Measurements from ENCODE around the gene MAP4K3.
A peak's percentile ranks its signal among the peaks of the same experiment; 100 is the strongest.

The MAP4K3 gene

DNA sequence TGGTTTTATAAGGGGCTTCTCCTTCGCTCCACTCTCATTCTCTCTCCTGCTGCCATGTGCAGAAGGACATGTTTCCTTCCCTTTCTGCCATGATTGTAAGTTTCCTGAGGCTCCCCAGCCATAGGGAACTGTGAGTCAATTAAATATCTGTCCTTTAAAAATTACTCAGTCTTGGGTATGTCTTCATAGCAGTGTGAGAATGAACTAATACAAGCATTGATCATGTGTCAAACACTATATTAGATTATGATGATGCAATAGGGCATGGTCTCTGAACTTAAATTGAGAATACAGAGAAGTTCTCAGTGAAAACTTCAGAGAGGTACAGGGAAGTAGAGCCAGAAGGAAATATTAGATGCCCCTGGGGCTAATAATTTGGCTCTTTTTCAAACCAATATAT lies 5.9 kb upstream of the MAP4K3 start:
- DNase-seq (ENCODE audit: low spot score) = no peak

DNA sequence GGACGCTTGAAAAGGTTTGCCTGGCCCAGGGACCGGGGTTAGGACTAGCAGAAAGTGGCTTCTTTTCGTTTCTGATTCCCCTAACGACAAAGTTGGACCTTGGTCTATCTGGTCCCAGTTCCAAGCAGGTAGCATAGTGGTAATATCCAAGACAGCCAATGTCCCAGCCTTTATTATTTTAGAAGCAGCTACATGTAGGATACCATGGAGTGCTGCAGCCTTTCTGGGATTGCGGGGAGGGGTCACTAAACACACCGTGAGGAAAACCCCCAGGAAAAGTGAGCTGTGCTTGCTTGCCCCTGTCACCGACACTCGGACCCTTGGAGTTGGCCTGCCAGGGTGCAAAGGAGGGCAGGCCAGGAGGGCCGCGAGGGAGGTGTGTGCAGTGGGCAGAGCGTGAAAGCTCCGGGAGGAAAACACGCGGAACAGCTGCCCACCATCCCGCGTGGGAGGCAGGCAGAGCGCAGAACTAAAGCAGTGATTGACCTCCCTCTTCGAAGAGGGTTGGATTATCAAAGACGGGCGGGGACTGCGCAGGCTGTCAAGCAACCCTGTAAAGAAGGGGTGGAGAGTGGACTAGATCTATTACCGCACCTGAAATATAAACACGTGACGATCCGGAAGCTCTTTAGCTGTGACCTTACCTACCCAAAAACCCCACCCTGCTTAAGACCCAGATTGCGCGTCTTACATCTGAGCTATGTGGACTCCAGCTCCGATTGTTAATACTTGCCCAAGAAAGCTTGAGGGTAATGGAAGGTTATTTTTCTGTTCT lies 624 bp upstream of the MAP4K3 start:
- DNase-seq (ENCODE audit: low spot score) = peak; percentile 72

DNA sequence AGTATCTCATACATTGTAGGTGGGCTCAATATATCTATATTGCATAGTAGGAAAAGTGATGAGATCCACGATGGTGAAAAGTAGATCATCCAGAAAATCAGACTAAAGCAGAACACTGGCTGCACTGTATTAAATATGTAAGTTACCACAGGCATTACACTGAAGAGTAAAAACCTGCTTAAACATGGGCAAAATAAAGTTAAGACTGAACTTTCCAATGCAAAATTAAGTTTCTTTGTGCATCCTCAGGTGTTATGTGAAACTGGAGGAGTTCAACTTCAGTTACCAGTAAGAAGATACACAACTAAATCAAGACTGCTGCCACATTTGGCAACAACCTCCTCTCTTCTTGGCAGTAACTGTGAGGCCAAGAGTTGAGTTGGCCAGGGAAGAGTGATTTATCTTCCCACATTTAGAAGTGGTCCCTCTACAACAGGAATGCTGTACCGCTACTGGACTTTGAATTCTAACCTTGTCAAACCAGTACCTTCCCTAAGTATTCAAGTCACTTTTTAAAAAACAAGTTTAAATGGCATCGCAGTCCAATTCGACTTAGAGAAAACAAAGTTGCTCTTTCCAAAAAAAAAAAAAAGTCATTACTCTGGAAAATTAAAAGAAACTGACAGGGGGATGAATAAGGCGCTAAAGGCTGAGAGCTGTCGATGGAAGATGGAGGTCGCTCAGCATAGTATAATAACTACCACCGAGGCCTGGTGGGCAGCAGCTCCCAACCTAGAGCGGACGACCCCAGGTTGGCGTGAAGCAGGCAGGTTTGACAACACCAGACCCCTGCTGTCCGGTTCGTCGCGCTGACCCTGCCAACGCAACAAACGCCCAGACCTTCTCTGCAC lies 1.1 kb downstream of the MAP4K3 start:
- DNase-seq (ENCODE audit: low spot score) = peak; percentile 68

DNA sequence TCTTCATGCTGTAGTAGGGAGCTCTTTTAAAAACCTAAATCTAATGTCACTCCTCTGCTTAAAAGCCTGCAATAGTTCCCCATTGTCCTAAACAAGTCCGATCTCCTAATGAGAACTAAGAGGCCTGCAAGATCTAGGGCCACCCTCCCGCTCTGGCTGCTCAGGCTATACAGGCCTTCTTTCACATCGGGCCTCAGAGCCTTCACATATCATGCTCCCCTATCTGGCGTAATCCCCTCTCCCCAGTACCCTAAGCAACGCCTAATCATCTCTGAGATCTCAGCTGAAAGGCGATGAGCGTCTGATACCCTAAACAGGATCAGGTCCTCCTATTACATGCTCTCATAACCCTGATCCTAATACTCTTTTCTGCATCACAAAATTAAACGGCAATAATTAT lies 1.9 kb downstream of the MAP4K3 start:
- DNase-seq (ENCODE audit: low spot score) = peak; percentile 51

DNA sequence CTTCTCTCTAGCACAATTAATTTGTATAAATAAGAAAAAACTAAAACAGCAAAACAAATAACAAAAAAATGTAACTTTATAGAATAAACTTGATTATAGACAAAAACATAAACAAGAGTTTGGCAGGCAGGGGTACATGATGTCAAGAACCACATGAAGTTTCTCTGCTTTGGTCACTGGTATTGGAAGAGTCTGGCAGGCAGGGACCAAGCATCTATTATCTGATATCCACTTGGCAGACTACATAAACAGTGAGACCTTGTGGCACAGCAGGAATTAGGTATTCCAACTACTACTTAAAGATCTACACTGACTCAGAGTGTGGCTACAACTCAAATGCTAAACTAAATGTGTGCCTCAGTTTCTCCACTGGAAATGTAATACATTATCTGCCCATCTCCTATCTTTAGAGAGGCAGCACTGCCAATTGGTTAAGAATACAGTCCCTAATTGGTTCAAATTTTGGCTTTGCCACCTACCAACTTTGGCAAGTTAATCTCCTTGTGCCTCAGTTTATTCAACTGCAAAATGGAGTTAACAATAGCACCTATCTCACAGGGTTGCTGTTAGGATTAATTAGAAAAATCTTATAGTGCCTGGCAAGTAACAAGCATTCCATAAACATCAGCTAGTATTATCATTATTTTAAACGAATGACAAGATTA lies 2.7 kb downstream of the MAP4K3 start:
- no peak for DNase-seq (ENCODE audit: low spot score)

DNA sequence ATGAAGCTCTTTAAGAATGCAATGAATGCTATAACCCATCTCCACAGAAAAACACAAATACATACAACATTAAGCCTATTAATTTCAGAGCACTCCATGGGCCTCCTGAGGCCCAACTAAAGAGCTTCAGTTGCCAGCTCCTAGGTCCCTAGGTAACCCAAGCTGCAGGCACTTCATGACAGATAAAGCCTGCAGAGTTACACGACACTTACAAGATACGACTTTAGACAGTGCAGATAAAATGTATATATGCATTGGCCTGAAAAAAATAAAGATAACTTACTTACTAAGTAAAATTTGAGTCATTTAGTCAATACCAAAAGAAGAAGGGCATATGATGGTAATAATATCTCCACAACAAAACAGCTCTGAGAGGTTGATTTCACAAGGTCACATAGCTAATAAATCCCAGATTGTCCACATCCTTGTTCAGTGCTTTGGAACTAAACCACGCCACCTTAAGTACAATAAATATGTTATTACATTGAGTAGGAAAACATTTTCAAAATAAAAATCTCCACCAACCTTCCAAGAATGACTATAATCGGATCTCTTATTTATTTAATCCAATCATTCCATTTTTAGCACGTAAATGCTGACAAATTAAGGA lies 3.4 kb downstream of the MAP4K3 start:
- no peak for DNase-seq (ENCODE audit: low spot score)

DNA sequence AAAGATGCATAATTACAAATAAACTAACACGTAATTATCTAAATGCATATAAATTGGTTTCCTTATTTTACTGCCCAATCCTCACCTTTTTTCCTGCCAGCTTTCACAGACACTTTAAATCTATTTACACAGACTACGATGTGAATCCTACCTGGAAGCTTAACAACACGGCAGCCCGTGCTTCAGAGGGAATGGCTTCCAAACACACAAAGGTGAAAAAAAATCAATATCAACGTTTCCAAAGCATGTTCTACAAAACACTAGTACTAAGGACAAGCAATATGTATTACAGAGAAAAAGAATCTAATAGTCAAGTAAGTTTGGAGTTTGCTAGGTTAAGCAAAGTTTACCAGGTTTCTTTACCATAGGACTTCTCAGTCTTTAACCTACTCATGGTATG lies 4.4 kb downstream of the MAP4K3 start:
- DNase-seq (ENCODE audit: low spot score) = no peak

DNA sequence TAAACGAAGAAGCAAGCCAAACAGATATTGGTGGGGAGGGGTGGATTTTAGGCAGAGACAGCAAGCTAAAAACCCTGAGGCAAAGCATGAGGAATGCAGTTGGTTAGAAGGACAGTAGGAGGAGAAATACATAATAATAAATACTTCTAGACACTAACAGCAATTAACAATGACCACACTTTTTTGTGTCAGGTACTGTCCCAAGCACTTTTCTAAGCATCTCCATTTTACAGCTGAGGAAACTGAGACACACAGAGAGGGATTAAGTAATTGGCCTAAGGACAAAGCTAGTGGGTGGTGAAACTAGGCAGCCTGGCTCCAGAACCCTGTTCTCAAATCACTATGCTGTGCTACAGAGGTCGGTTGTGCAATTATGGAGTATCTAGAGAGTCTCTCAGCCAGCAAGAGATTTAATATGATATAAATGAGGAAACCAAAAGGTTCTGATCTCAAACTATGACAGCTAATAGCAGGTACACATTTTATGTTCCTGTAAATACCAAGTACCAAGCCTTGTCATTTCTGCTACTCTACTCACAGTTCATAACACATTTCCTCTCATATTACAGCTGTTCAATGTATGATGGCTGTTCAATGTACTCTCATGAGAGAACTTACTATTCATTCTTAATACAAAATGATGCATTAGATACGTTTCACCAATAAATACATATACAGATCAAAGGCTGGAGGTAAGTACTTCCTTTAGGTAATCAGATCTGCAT lies 5.3 kb downstream of the MAP4K3 start:
- DNase-seq (ENCODE audit: low spot score) = no peak

DNA sequence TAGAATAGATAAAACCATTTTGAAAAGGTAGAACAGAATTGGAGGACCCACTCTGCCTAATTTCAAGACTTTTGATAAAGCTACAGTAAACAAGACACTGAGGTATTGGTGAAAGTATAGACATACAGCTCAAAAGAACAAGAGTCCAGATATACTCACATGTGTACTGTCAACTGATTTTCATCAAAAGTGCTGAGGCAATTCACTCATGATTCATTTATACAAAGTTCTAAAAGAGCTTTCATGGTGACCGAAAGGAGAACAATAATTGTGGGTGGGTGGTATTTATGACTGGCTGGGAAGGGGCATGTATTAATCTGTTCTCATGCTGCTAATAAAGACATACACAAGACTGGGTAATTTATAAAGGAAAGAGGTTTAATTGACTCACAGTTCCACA lies 7.3 kb downstream of the MAP4K3 start:
- DNase-seq (ENCODE audit: low spot score) = no peak

DNA sequence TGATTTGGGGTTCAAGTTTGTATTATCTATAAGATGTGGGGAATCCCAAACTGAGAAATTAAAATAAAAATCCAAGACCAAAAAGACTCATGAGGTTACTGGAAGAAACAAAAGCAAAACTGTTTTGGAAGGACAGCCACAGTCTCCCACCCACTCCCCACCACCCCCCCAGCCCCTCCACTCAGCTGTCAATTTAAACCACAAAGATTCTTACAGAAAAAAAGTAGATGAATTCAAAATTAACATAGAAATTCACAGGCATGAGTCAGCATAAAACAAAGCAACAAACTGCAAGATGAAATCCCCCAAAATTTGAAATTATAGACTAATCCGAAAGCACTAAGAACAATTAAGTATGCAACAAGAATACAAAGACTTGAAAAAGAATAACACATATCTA lies 12.1 kb downstream of the MAP4K3 start:
- DNase-seq (ENCODE audit: low spot score) = no peak

DNA sequence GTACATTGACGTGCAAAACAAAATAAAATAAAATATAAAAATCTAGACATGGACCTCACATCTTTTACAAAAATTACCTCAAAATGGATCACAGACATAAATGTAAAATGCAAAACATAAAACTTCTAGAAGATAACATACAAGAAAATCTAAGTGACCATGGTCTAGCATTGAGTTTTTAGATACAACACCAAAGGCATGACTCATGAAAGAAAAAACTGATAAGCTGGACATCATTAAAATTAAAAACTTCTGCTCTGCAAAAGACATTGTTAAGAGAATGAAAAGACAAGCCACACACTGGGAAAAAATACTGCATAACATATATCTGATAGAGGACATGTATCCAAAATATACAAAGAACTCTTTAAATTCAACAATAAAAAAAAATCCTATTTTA lies 14.4 kb downstream of the MAP4K3 start:
- no peak for DNase-seq (ENCODE audit: low spot score)

DNA sequence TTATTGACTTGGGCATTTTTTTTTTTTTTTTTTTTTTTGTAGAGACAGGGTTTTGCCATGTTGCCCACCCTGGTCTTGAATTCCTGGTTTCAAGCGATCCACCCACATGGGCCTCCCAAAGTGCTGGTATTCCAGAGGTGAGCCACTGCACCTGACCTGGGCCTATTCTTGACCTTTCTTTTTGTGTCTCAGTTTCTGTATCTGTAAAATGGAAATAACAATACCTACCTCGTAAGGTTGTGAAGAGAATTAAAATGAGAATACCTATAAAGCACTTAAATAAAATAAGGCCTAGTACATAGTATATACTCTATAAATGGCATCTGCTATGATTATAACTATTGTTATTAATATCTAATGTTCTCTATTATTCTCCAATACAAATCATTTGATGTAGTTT lies 15.7 kb downstream of the MAP4K3 start:
- no peak for DNase-seq (ENCODE audit: low spot score)

DNA sequence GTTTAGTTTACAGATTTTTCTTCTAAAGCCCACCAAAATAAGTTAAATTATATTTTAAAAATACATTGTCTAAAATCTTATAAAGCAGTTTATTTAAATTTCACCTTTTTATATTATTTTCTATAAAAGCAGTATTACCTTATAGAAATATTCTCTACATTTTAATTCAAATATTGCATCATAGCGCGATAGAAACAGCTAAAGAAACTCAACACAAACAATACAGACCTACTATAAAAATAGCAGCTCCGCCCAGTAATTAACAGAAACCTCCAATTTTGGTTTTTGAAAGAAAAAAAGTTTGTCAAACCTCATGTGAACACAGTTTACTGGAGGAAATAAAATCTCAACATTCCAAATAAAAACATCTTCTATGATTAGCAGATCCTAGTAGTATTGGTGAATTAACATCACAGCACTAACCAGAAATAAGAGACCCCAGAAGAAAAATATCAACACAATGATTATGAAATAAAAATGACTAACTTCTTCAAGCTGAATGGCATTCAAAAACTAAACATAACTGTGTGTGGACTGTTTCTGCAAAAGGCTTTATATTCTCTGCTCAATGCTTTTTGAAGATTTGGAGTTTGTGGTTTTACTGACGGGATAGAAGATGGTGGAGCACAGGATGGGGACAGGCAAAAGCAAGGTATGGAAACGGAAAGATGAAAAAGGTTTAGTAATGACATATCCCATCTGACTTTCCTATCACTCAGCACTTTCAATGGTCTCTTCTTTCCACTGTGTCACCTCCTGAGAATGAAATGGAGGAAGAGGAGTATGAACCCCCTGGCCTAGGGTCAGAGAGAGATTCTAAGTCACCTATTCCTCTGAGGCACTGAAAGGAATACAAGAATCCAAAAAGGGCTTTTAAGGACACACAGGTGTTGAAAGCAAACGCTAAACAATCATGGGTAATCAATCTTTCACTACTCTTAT lies 17.5 kb downstream of the MAP4K3 start:
- DNase-seq (ENCODE audit: low spot score) = no peak

DNA sequence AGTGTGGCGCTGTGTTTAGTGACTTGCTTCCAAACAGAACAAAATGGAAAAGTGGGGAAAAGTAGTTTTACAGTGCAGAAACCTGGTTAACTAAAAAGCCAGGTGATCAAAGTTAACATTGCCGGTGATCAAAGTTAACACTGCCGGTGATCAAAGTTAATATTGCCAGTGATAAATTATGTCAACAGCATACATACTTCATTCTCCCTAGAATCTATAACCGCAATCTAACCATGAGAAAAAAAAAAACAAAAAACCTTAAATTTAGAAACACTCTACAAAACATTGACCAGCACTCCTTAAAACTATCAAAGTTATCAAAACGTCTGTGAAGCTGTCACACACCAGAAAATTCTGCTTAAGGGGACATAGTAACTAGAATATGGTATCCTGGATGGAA lies 18.6 kb downstream of the MAP4K3 start:
- no peak for DNase-seq (ENCODE audit: low spot score)

DNA sequence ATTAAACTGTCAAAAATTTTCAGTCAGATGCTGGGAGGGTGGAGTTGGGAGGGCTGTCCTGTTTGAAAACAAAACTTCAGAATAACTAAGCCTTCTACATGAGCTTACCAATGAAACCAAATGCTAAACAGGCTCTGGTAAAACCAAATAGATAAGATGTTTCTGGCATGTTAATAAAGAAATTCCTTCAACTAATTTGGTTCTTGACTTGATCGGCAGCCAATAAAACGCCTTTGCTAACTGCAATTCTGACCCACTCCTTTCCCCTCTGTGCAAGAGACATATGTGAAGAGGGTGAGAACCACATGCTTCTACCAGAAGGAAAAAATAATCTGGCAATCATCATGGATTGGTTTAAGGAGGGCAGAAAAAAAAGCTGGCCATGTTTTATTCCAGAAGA lies 20.9 kb downstream of the MAP4K3 start:
- no peak for DNase-seq (ENCODE audit: low spot score)

DNA sequence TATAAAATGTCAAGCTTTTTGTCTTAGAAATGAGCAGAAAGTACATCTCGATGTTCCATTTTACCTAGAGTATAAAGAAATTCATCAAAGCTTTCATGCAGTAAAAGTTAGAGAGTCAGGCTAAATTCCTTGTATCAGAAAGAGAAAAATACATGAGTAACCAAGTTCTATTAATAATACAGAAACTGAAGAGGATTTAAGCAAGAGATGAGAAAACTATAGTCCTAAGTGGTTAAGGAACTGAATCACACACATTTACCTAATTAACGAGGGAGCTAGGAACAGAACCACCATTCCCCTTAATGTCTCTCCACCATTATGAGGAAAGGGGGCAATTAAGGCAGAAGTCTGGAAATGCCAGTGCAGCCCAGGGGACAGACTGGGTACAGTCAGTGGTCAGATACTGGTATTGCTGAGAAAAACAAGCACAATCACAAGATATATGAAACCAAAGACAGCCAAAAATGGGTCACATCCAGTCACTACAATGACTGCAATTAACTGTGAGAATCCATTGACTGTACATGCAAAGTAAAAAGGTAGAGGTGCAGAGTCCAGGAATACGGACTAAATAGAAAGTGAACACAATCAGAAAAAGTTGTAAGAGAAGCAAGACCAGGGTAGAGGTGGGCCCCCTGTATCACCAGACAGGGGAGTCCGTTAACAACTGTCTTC lies 23.9 kb downstream of the MAP4K3 start:
- DNase-seq (ENCODE audit: low spot score) = no peak

DNA sequence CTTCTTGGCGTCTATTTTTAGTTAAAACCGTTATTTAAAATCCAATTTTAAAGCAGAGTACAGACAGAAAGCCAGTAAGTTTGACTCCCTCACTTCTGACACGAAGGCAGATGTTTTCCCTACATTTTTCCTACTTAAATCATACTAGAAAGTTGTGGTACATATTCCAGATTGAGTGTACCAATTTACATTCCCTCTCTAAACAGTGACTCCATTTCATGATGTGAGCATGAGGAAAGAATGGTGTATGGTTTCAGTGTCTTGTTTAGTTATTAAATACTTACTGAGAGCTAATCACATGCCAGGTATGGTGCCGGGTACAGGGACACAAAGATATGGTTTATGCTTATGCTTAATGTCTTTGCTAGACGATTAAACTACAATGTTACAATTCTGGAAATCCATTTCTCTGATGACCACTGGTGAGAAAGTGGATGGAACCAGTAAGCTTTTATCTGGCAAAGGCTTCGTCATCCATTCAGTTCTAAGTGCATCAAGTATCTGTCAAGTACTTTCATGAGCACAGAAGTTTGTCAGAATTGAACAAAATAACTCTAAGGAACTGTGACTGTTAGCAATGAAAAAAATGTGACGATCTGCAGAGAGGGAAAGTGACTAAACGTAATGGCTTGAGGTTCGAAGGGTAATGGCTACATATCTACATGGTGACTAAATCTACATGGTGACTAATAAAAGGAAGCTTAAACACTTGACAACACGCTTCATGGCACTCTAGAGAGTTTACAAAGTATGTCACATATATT lies 25.7 kb downstream of the MAP4K3 start:
- DNase-seq (ENCODE audit: low spot score) = no peak

DNA sequence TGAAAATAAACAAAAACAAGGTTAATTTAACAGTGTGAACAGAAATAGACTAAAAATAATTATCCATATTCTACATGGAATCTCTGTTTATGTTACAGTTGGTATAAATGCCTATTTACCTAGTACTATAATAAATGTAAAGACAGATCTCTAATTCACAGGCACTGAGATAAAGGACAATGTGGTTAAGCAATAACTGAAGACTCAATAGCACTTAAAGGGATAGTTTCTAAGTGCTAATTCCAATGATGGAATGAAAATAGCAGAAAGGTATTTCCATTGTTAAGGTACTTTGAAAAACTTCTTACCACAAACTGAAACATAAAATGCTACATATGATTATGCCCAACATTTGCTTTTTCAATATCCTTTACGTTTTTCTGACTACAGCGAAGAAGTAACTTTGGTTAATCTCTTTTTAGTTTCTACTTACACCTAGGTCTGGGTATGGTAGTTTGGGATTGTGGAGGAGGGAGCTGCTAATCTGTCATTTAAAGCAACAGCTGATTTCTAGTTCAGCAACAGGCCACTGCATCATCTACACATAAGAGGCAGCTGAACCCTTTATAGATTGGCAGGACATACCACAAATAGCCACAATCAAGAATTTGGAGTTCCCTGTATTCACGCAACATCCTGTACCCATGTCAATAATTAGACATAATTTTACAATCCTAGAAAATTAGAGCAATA lies 27.2 kb downstream of the MAP4K3 start:
- DNase-seq (ENCODE audit: low spot score) = no peak
